Type B pancreatic cell (in vitro differentiated cells): ENCODE results near the gene ARHGAP15. TPM values are rescaled to one million over a fixed set of nuclear protein-coding genes. Genes with fewer than 3 reads are reported as not detected.

ENCODE experiments used
- DNase-seq: peaks from one replicate; pipeline ENCODE4 v3.0.0; 2021; ENCODE audit warnings: mixed read lengths; ENCODE audit not compliant: unreplicated experiment; ENCODE audit errors: extremely low spot score
- H3K27ac Mint-ChIP-seq: 2 replicates; pipeline ENCODE4 v1.8.0; 2021; ENCODE audit warnings: mild to moderate bottlenecking, mixed read lengths
- H3K27me3 Mint-ChIP-seq: 2 replicates; pipeline ENCODE4 v1.8.0; 2021; ENCODE audit warnings: mixed read lengths
- H3K36me3 Mint-ChIP-seq: 2 replicates; pipeline ENCODE4 v1.8.0; 2021; ENCODE audit warnings: mixed read lengths
- H3K4me1 Mint-ChIP-seq: one replicate; pipeline ENCODE4 v1.8.0; 2021; ENCODE audit warnings: mixed read lengths; ENCODE audit not compliant: unreplicated experiment
- H3K4me3 Mint-ChIP-seq: 2 replicates; pipeline ENCODE4 v1.8.0; 2021; ENCODE audit warnings: mild to moderate bottlenecking, mixed read lengths
- H3K9me3 Mint-ChIP-seq: 2 replicates; pipeline ENCODE4 v1.8.0; 2021; ENCODE audit warnings: mixed read lengths
- CTCF ChIP-seq: fragments of 200-600 bp; sonication (generic); conservative IDR thresholded peaks from 2 replicates; pipeline ENCODE4 v1.5.0; 2021; ENCODE audit warnings: antibody characterized with exemption, mild to moderate bottlenecking
- total RNA-seq: library from RNA; stranded (reverse); gene quantifications from 2 replicates; pipeline ENCODE4 v1.2.1, GENCODE V29; 2021; ENCODE audit warnings: low replicate concordance

The ARHGAP15 gene
- total RNA-seq, 1 donor from 2014 or later = not detected

DNA sequence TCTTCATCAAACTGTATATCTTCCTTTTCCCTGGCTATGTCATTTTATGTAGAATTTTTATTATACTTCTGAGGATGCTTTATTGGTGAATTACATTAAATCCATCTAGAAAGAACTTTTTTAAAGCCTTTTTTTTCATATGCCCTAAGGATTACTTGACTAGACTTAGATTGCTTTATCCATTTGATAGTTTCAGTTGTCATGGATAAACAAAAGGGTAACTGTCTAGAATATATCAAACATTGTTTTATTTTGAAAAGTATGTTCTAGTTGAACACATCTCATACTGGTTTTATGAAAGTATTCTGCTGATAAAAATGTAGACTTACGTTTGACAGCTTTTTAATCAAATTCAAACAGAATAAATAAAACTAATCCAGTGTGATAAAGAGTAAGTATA lies 639.8 kb downstream of the ARHGAP15 start:
- H3K27ac Mint-ChIP-seq = no peak overlapping the region
- H3K4me1 Mint-ChIP-seq = no peaks in the 10 kb centered on the region
- no peak for DNase-seq
- H3K4me3 Mint-ChIP-seq = no peak overlapping the region
- no peak for TF ChIP-seq CTCF
- peaks cover 1% of the 10 kb centered on the region for H3K27me3 Mint-ChIP-seq
- H3K36me3 Mint-ChIP-seq = no peaks in the 10 kb centered on the region
- H3K9me3 Mint-ChIP-seq = no peaks in the 10 kb centered on the region

DNA sequence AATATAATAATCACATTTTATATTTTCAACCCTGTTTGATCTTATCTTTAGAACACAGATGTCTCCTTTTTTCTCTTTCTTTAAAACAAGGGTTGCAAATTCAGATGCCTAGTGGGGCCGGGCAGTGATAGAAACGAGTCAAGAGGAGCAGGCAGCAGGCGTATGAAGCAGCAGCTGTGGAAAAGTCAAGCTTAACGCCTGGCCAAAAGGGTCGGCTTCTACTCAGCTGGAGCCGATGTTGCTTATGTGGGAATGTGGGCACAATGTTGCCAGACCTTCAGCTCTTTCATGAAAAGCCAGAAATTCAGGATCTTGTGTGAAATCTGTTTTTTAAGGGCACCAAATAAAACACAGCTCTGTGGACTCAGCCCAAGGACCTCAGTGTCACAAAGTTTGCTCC lies 642.7 kb downstream of the ARHGAP15 start:
- TF ChIP-seq CTCF = no peak
- peaks cover 3% of the 10 kb centered on the region for H3K27me3 Mint-ChIP-seq
- no peaks in the 10 kb centered on the region for H3K4me1 Mint-ChIP-seq
- no peak for DNase-seq
- no peaks in the 10 kb centered on the region for H3K9me3 Mint-ChIP-seq
- no peaks in the 10 kb centered on the region for H3K36me3 Mint-ChIP-seq
- H3K27ac Mint-ChIP-seq = no peak overlapping the region
- no peak overlapping the region for H3K4me3 Mint-ChIP-seq

- H3K36me3 Mint-ChIP-seq = no peaks in the 10 kb centered on the region
- DNase-seq = no peak
- no peak overlapping the region for H3K27ac Mint-ChIP-seq
- H3K9me3 Mint-ChIP-seq = no peaks in the 10 kb centered on the region
- no peak overlapping the region for H3K4me3 Mint-ChIP-seq
- H3K4me1 Mint-ChIP-seq = no peaks in the 10 kb centered on the region
- H3K27me3 Mint-ChIP-seq = peaks cover 3% of the 10 kb centered on the region
- no peak for TF ChIP-seq CTCF
Measured at GRCh38 chr2:143776526-143777297, 647.5 kb downstream of the ARHGAP15 start.

DNA sequence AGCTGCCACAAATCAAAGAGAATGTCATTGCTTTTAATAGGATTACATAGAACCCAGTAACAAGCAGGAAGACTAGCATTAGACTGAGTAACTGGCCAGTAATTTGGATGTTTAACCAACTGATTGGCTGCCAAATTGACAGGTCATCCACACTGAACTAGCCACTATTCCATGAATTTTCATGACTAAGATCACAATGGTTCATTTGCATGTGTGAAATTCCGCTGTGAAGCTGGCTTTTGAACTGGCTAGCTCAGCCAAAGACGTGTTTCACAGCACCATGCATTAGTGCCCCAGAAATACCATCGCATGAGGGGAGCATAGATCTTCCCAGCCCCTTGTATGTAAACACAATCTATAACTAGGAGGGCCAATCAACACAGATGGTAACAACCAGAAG lies 649.8 kb downstream of the ARHGAP15 start:
- H3K4me1 Mint-ChIP-seq = no peaks in the 10 kb centered on the region
- TF ChIP-seq CTCF = no peak

GRCh38 chr2:143786026-143786765 lies 657.0 kb downstream of the ARHGAP15 start:
- no peak for DNase-seq
- TF ChIP-seq CTCF = no peak
- Mint-ChIP-seq H3K36me3 (no peaks in the 10 kb centered on the region), H3K27ac (no peak overlapping the region), H3K4me3 (no peak overlapping the region), H3K9me3 (peaks cover 21% of the 10 kb centered on the region), H3K27me3 (peaks cover 24% of the 10 kb centered on the region), H3K4me1 (no peaks in the 10 kb centered on the region)

More for the DNA sequence above, 649.8 kb downstream of the ARHGAP15 start:
- Mint-ChIP-seq H3K4me3 (no peak overlapping the region), H3K36me3 (no peaks in the 10 kb centered on the region), H3K27me3 (peaks cover 1% of the 10 kb centered on the region), H3K9me3 (no peaks in the 10 kb centered on the region), H3K27ac (no peak overlapping the region)
- no peak for DNase-seq
